ENCODE results near the gene GPR101. TPM values are rescaled to one million over a fixed set of nuclear protein-coding genes. Genes with fewer than 3 reads are reported as not detected.

GPR101 gene
- polyA plus RNA-seq, 1 donor (not counting 4 experiments of a cell fraction or from before 2014, with no cell fraction given), result not detected

DNA sequence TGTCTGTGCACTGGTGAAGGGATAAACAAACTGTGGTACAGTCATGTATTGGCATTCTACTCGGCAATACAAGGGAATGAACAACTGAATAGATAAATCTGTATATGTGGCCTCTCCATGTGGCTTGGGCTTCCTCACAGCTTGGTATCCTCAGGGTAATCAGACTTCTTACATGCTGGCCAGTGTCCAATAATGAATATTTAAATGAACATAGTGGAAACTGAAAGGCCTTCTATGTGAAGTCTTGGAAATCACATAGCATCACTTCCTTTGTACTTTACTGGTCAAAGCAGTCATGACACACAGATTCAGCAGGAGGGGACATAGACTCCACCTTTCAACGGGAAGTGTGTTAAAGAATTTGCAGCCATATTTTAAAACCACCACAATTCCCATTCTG lies 33.4 kb upstream of the GPR101 start:
- H3K9ac ChIP-seq (ENCODE audit: control insufficient read depth, extremely low read depth, insufficient read depth, low read length), result no peak overlapping the region
- no peak overlapping the region for H3K4me2 ChIP-seq (ENCODE audit: control insufficient read depth, extremely low read depth, insufficient read depth, low read depth, low read length)
- H3K79me2 ChIP-seq (ENCODE audit: control insufficient read depth, insufficient read depth, low read length), result no peaks in the 10 kb centered on the region
- DNase-seq (ENCODE audit: low read depth, low spot score) (no peak), FAIRE-seq (no peak)
- H3K27me3 ChIP-seq (ENCODE audit: control insufficient read depth, extremely low read depth, insufficient read depth, low read length), result no peaks in the 10 kb centered on the region
- TF ChIP-seq, protein P1, sequence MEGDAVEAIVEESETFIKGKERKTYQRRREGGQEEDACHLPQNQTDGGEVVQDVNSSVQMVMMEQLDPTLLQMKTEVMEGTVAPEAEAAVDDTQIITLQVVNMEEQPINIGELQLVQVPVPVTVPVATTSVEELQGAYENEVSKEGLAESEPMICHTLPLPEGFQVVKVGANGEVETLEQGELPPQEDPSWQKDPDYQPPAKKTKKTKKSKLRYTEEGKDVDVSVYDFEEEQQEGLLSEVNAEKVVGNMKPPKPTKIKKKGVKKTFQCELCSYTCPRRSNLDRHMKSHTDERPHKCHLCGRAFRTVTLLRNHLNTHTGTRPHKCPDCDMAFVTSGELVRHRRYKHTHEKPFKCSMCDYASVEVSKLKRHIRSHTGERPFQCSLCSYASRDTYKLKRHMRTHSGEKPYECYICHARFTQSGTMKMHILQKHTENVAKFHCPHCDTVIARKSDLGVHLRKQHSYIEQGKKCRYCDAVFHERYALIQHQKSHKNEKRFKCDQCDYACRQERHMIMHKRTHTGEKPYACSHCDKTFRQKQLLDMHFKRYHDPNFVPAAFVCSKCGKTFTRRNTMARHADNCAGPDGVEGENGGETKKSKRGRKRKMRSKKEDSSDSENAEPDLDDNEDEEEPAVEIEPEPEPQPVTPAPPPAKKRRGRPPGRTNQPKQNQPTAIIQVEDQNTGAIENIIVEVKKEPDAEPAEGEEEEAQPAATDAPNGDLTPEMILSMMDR (optimal IDR thresholded peaks at IDR 0.05 in 1 of 3, IDR thresholded peaks at IDR 0.05 in 1 of 3, conservative IDR thresholded peaks at IDR 0.05 in 1 of 3; ENCODE audit: extremely low read depth in 1 of 3, insufficient read depth in 2 of 3, low read length in 3 of 3), result no peak
- no peak for TF ChIP-seq EZH2 (IDR thresholded peaks at IDR 0.05; ENCODE audit: low read length)
- dilution Hi-C loops (cut with MboI; ENCODE audit: extremely low pct_ligation_motif_present, low sequenced_read_pairs), result no loop called here
- no peaks in the 10 kb centered on the region for H3K9me1 ChIP-seq (ENCODE audit: control insufficient read depth, extremely low read depth, insufficient read depth, low read length)
- no peaks in the 10 kb centered on the region for H4K20me1 ChIP-seq (ENCODE audit: control insufficient read depth, extremely low read depth, insufficient read depth, low read length)
- H3K4me3 ChIP-seq (ENCODE audit: control insufficient read depth in 2 of 3, extremely low read depth in 1 of 3, insufficient read depth in 2 of 3, low read depth in 1 of 3, low read length in 3 of 3), result no peak overlapping the region
- H2AFZ ChIP-seq (ENCODE audit: control insufficient read depth, low read length), result no peak overlapping the region
- no peak overlapping the region for H3K27ac ChIP-seq (ENCODE audit: control insufficient read depth, insufficient read depth, low read length)
- H3K9me3 ChIP-seq (ENCODE audit: control insufficient read depth, low read depth, low read length), result no peaks in the 10 kb centered on the region
- H3K36me3 ChIP-seq (ENCODE audit: control insufficient read depth in 2 of 2, extremely low read depth in 1 of 2, insufficient read depth in 2 of 2, low read length in 2 of 2), result no peaks in the 10 kb centered on the region
- H3K4me1 ChIP-seq (ENCODE audit: control insufficient read depth, extremely low read depth, insufficient read depth, low read length), result no peaks in the 10 kb centered on the region

DNA sequence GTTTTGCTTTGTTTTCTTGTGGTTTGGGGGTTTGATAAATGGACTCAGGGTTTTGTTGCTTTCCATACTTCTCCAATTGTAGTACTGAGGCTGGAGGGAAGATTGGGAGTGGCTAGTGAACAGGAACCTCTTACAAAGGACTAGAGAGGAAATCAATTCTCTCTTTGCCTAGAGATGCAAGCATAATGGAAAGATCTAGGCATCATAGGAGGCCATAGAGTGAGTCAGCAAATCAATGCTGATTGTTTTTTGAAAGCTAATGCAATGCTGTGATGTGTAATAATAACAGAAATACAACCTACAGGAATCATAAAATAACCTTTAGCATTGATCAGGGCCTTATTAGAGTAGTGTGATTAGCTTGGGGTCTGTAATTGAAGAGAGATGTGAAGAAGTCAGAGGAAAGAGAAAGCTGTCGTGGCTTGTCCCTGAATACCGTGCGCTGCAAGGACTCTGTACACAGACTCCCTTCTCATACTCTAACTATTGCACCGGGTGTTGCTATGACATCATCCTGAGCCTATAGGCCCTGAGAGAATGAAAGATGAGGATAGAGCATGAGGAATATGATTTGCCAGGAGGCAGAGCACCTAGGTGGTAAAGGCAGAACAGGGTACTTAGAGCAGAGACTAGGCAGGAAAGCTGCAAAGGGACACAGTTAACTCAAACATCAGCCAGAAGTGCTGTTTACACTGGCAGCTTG lies 29.3 kb upstream of the GPR101 start:
- Histone ChIP-seq H3K27ac (ENCODE audit: control insufficient read depth, insufficient read depth, low read length) (no peak overlapping the region), H3K4me1 (ENCODE audit: control insufficient read depth, extremely low read depth, insufficient read depth, low read length) (no peaks in the 10 kb centered on the region), H3K9me3 (ENCODE audit: control insufficient read depth, low read depth, low read length) (no peaks in the 10 kb centered on the region), H3K9me1 (ENCODE audit: control insufficient read depth, extremely low read depth, insufficient read depth, low read length) (no peaks in the 10 kb centered on the region), H2AFZ (ENCODE audit: control insufficient read depth, low read length) (no peak overlapping the region), H3K79me2 (ENCODE audit: control insufficient read depth, insufficient read depth, low read length) (no peaks in the 10 kb centered on the region), H3K27me3 (ENCODE audit: control insufficient read depth, extremely low read depth, insufficient read depth, low read length) (no peaks in the 10 kb centered on the region), H4K20me1 (ENCODE audit: control insufficient read depth, extremely low read depth, insufficient read depth, low read length) (no peaks in the 10 kb centered on the region), H3K36me3 (ENCODE audit: control insufficient read depth in 2 of 2, extremely low read depth in 1 of 2, insufficient read depth in 2 of 2, low read length in 2 of 2) (no peaks in the 10 kb centered on the region), H3K4me2 (ENCODE audit: control insufficient read depth, extremely low read depth, insufficient read depth, low read depth, low read length) (no peak overlapping the region), H3K4me3 (ENCODE audit: control insufficient read depth in 2 of 3, extremely low read depth in 1 of 3, insufficient read depth in 2 of 3, low read depth in 1 of 3, low read length in 3 of 3) (no peak overlapping the region), H3K9ac (ENCODE audit: control insufficient read depth, extremely low read depth, insufficient read depth, low read length) (no peak overlapping the region)
- dilution Hi-C loops (cut with MboI; ENCODE audit: extremely low pct_ligation_motif_present, low sequenced_read_pairs), result no loop called here
- no peak for DNase-seq (ENCODE audit: low read depth, low spot score)
- no peak for FAIRE-seq
- TF ChIP-seq EZH2 (IDR thresholded peaks at IDR 0.05; ENCODE audit: low read length), result no peak
- TF ChIP-seq, protein P1 (optimal IDR thresholded peaks at IDR 0.05 in 1 of 3, IDR thresholded peaks at IDR 0.05 in 1 of 3, conservative IDR thresholded peaks at IDR 0.05 in 1 of 3; ENCODE audit: extremely low read depth in 1 of 3, insufficient read depth in 2 of 3, low read length in 3 of 3), result no peak
